Fibroblast of gingiva (primary cell): Measurements from ENCODE around the gene PPM1M.
A peak's percentile ranks its signal among the peaks of the same experiment; 100 is the strongest.

Experiments used
- DNase-seq: peaks from one replicate; pipeline ENCODE4 v3.0.0-alpha.2; 2011; ENCODE audit warnings: low read depth

Gene PPM1M

GRCh38 chr3:52216585-52217408, 28.8 kb upstream of the PPM1M start:
- DNase-seq = peak; percentile 72

- no peak for DNase-seq
Observed at GRCh38 chr3:52217409-52217805, 28.2 kb upstream of the PPM1M start.

- no peak for DNase-seq
Observed at GRCh38 chr3:52218026-52218425, 27.5 kb upstream of the PPM1M start.

- DNase-seq = no peak
Observed at GRCh38 chr3:52218454-52218853, 27.1 kb upstream of the PPM1M start.

- DNase-seq = no peak
Observed at GRCh38 chr3:52218937-52219650, 26.5 kb upstream of the PPM1M start.

GRCh38 chr3:52220380-52221026, 25.1 kb upstream of the PPM1M start:
- DNase-seq = peak; percentile 58

GRCh38 chr3:52221141-52221562, 24.4 kb upstream of the PPM1M start:
- no peak for DNase-seq

- DNase-seq = no peak
Observed at GRCh38 chr3:52221563-52222318, 23.8 kb upstream of the PPM1M start.

GRCh38 chr3:52222319-52223221, 23.0 kb upstream of the PPM1M start:
- no peak for DNase-seq

- no peak for DNase-seq
Observed at GRCh38 chr3:52223449-52224408, 21.8 kb upstream of the PPM1M start.

GRCh38 chr3:52225452-52226228, 19.9 kb upstream of the PPM1M start, which contains the start of gene TLR9:
TSS of gene TLR9 (minus strand) at chr3:52225645. CDS start at chr3:52225529, 116 bp downstream.
- no peak for DNase-seq

GRCh38 chr3:52226229-52226817, 19.2 kb upstream of the PPM1M start:
- no peak for DNase-seq

- no peak for DNase-seq
Observed at GRCh38 chr3:52227117-52227516, 18.4 kb upstream of the PPM1M start.

- DNase-seq = no peak
Observed at GRCh38 chr3:52227766-52228165, 17.8 kb upstream of the PPM1M start.

- no peak for DNase-seq
Observed at GRCh38 chr3:52228266-52228665, 17.3 kb upstream of the PPM1M start.

- DNase-seq = no peak
Observed at GRCh38 chr3:52228751-52229291, 16.7 kb upstream of the PPM1M start.

GRCh38 chr3:52229656-52230055, 15.9 kb upstream of the PPM1M start:
- DNase-seq = no peak

- no peak for DNase-seq
Observed at GRCh38 chr3:52230461-52230860, 15.1 kb upstream of the PPM1M start.
